SW 1271 (cell line): ENCODE measurements around the gene FBXO11.
A peak's percentile ranks its signal among the peaks of the same experiment; 100 is the strongest.

Experiments
- DNase-seq, 2 experiments: peaks; one replicate each; lab custom pipeline; 2025; lab: John Stamatoyannopoulos, UW

Gene FBXO11

DNA sequence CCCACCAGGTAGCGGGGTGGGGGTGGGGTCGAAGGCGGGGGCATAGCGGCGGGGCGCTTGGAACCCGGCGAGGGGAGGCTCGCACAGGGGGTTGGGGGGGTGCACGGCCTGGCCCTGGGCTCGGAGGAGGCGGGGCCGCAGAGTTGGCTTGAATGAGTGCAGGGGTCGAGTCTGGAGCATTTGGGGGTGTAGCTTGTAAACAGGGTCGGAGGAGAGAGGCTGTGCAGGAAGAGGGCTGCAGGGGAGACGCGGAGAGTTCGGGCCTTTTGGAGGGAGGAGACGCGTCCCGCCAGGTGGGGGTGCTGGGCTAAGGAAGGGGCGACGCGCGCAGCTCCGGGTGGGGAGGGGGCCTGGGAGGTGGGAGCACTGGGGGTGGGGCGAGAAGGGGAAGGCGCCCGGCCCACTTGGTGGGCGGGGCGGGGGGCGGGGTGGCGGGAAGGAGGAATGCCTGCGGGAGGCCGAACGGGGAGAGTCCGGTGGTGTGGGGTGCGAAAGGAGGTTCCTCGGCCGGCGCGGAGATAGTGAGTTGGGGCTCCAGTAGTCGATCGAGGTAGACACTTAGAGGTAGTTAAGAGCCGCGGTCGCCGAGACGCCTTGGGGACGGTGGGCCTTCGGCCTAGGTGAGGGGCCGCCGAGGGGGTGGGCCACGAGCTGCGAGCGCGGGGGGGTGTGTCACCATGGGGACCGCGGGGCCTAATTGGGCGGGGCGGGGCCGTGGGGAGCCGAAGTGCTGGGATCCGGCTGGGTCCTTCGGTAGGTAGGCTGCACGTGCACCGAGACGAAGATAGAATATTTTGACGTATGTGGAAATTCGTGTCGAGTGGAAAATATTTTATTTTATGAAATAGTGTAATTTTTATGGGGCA lies 122.6 kb downstream of the FBXO11 start:
- DNase-seq, result peak; percentile 74 to 85

GRCh38 chr2:47782671-47783485 lies 123.4 kb downstream of the FBXO11 start, which contains the start of gene MSH6:
TSS of gene MSH6 (plus strand) at chr2:47783145. CDS start at chr2:47783234, 89 bp downstream.
- peak; percentile 86 to 87 for DNase-seq

- DNase-seq, result no peak
Observed at GRCh38 chr2:47782381-47782670, 124.0 kb downstream of the FBXO11 start.

DNA sequence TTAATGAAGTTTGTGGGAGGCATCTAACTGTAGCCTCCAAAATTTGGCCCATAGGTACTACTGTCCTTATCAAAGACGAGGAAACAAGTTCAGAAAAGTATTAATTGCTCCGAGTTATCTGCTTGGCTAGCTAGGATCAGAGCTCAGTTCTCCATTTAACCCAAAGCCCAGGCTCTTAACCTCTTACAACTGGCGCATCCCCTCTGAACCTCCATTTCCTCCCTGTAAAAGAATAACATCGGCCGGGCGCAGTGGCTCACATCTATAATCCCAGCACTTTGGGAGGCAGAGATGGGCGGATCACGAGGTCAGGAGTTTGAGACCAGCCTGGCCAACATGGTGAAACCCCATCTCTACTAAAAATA lies 126.9 kb downstream of the FBXO11 start:
- no peak for DNase-seq

DNA sequence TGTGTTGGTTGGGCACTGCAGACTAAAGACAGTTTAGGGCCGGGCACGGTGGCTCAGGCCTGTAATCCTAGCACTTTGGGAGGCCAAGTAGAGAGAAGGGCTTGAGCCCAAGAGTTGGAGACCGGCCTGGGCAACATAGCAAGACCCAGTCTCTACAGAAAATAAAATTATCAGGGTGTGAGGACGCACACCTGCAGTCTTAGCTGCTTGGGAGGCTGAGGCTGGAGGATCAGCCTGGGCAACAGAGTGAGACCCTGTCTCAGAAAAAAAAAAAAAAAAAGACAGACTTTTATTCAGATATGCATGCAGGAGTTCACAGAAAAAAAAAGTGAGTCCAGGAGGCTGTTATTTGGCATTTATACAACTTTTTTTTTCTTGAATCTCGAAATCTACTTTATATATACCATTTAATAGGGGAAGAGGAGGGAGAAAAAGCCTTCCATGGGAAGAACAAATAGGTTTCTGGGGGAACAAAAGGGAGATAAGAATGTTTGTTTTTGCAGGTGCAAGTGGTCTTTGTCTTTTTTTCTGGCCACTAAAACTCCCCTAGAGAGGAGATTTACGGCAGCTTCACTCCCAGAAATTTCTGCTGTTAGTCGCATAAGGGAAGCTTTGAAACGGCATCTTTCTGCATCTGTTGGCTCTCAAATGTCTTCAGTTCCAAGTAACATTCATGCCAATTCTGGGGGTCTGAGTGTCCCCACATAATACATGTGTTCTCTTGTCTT lies 127.4 kb downstream of the FBXO11 start:
- no peak for DNase-seq

DNA sequence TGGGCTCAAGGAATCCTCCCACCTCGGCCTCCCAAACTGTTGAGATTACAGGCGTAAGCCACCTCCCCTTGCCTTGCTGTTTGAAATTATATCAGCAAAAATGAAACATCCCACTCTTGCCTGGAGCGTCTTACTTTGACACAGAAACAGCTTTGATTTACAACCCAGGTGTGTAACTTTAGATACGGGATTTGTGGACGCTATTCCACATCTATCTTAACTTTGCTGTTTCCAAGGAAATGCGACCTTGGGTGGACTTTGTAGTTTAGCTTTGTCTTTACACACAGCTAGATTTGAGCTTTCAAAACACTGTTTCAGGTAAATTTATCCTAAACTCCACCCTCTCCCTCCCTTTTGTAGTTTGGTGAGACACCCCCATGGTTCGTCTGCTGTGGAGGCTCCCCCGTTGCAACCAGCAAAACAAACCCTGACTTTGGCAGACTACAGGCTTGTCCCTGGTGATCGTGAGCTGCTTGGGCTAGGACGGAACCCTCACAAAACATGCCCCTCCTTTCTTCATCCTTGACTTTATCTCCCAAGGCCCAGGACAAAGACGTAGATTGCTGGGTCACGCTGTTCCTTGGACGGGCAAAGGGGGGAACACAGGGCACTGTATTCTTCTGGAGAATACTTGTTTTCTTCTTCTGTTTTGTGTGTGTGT lies 128.9 kb downstream of the FBXO11 start:
- no peak for DNase-seq

DNA sequence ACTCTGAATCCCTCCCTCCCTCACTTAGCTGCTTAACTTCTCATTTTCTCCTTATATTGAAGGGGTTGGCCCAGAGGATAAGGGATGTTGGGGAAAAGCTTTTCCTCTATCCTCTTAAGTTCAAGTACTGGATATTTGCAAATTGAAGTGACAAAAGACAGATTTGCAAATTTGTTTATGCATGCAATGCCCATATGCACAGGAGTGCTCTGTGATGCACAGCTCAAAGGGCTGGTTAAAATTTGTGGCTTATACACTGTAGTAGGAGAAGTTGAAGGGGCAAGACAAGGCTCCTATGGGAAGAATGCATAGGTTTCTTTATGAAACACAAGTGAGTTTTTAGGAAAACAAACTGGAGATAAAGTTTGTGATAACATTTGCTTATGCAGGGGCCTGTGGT lies 131.7 kb downstream of the FBXO11 start:
- DNase-seq, result no peak

- no peak for DNase-seq
Observed at GRCh38 chr2:47772343-47772742, 134.0 kb downstream of the FBXO11 start.

- peak; percentile 38 to 39 for DNase-seq
Observed at GRCh38 chr2:47771211-47771610, 135.1 kb downstream of the FBXO11 start.

- DNase-seq, result no peak
Observed at GRCh38 chr2:47769318-47769717, 137.0 kb downstream of the FBXO11 start.

- DNase-seq, result peak in 1 of 2 experiments; percentile 44
Observed at GRCh38 chr2:47767880-47768609, 138.3 kb downstream of the FBXO11 start.

GRCh38 chr2:47767497-47767844 lies 138.8 kb downstream of the FBXO11 start:
- no peak for DNase-seq

- DNase-seq, result no peak
Observed at GRCh38 chr2:47751856-47752414, 154.4 kb downstream of the FBXO11 start.

DNA sequence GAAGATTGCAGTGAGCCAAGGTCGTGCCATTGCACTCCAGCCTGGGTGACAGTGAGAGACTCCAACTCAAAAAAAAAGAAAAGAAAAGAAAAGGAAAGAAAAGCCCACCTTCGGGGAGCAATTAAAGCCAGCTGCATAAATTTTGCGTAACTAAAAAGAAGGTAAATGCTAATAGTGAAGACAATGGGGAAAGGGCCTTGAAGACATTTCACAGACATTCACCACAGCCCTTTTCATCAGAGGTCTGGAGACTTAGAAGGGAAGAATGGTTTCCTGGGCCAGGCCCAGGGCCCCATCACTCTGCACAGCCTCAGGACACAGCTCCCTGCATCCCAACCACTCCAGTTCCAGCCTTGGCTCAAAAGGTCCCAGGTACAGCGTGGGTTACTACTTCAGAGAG lies 158.4 kb downstream of the FBXO11 start:
- no peak for DNase-seq

- no peak for DNase-seq
Observed at GRCh38 chr2:47744074-47744473, 162.2 kb downstream of the FBXO11 start.

DNA sequence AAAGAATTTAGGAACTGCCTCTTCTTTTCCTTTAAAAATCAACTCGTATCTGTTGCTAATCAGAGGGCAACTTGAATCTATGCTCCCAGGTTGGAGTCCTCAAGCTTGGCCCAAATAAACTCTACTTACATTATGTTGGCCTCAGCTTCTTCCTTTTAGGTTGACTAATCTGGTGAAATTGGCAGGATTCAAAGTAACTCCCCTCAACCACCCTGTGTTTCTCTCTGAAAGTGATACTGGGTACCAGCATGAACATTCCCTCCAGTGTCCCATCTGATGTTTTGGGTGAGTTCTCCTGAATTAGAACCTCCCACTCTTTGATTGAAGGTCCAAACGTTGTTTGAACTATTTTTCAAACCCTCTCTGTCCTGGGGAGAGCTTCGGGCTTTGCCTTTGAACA lies 164.7 kb downstream of the FBXO11 start:
- DNase-seq, result no peak

GRCh38 chr2:47741101-47741500 lies 165.2 kb downstream of the FBXO11 start:
- no peak for DNase-seq
